CD4-positive, alpha-beta memory T cell (primary cell): ENCODE measurements around the gene PARD3B. TPM values are rescaled to one million over a fixed set of nuclear protein-coding genes. Genes with fewer than 3 reads are reported as not detected.

Experiments
- CTCF ChIA-PET: fragments of 350-600 bp; sonication (Branson Sonifier 250); formaldehyde crosslinking; loops from one replicate; lab custom pipeline; 2021; ENCODE audit warnings: inconsistent platforms; ENCODE audit not compliant: partially characterized antibody; lab: Charles Lee
- POLR2A ChIA-PET: fragments of 350-600 bp; sonication (Branson Sonifier 250); formaldehyde crosslinking; loops from one replicate; lab custom pipeline; 2021; ENCODE audit not compliant: partially characterized antibody; lab: Charles Lee
- DNase-seq, 5 donors: peaks; one replicate each; pipeline versions ENCODE4 v3.0.0 to v3.0.0-alpha.2; 2020 to 2022; ENCODE audit warnings: mixed read lengths in 1 of 5
- H3K27ac ChIP-seq: one replicate; pipeline ENCODE4 v1.7.0; 2013; ENCODE audit warnings: low read depth, low read length
- H3K27me3 ChIP-seq: 2 replicates; pipeline ENCODE4 v1.7.0; 2013; ENCODE audit warnings: mild to moderate bottlenecking, low read length, moderate library complexity; ENCODE audit not compliant: insufficient read depth
- H3K36me3 ChIP-seq: 2 replicates; pipeline ENCODE4 v1.7.0; 2013; ENCODE audit warnings: mild to moderate bottlenecking, low read length, moderate library complexity; ENCODE audit not compliant: insufficient read depth
- H3K4me1 ChIP-seq: 2 replicates; pipeline ENCODE4 v1.7.0; 2013; ENCODE audit warnings: mild to moderate bottlenecking, low read length, moderate library complexity; ENCODE audit not compliant: insufficient read depth
- H3K4me3 ChIP-seq, 2 donors: one replicate each; pipeline ENCODE4 v1.7.0; 2013; ENCODE audit warnings: low read length in 2 of 2, mild to moderate bottlenecking in 1 of 2
- H3K9me3 ChIP-seq, 2 donors: one replicate each; pipeline ENCODE4 v1.7.0; 2013; ENCODE audit warnings: low read length in 2 of 2, control low read depth in 1 of 2; ENCODE audit not compliant: control insufficient read depth in 1 of 2
- H3K27ac Mint-ChIP-seq, 7 donors: one replicate each; pipeline ENCODE4 v1.8.0; 2020 to 2021; ENCODE audit warnings: mixed read lengths in 7 of 7, mild to moderate bottlenecking in 6 of 7, inconsistent platforms in 3 of 7, moderate library complexity in 3 of 7
- H3K27me3 Mint-ChIP-seq, 2 donors: one replicate each; pipeline ENCODE4 v1.8.0; 2020 to 2021; ENCODE audit warnings: mixed read lengths in 2 of 2
- H3K36me3 Mint-ChIP-seq, 2 donors: one replicate each; pipeline ENCODE4 v1.8.0; 2020 to 2021; ENCODE audit warnings: mixed read lengths in 2 of 2, inconsistent platforms in 1 of 2, mild to moderate bottlenecking in 1 of 2
- H3K4me1 Mint-ChIP-seq, 4 donors: one replicate each; pipeline ENCODE4 v1.8.0; 2020 to 2021; ENCODE audit warnings: mixed read lengths in 4 of 4, mild to moderate bottlenecking in 1 of 4
- H3K4me3 Mint-ChIP-seq, 8 donors: one replicate each; pipeline ENCODE4 v1.8.0; 2020 to 2021; ENCODE audit warnings: mixed read lengths in 8 of 8, mild to moderate bottlenecking in 7 of 8, moderate library complexity in 6 of 8, inconsistent platforms in 3 of 8
- H3K9me3 Mint-ChIP-seq, 8 donors: one replicate each; pipeline ENCODE4 v1.8.0; 2020 to 2021; ENCODE audit warnings: mixed read lengths in 8 of 8, mild to moderate bottlenecking in 5 of 8, inconsistent platforms in 3 of 8, moderate library complexity in 1 of 8
- intact Hi-C: fragments of 100-400 bp; cut with micrococcal nuclease; formaldehyde crosslinking; loops from one replicate; pipeline ENCODE4 v1.15.1; 2023
- polyA plus RNA-seq, 2 donors: library from polyadenylated mRNA; unstranded; fragments of 300-500 nt; fragmentation: Illumina TruSeq; gene quantifications; one replicate each; pipeline ENCODE4 v1.2.3, GENCODE V29; 2021
- total RNA-seq, 2 experiments: library from RNA; stranded (reverse); gene quantifications; one replicate each; pipeline ENCODE4 v1.2.3, GENCODE V29; 2021

The PARD3B gene
- 1 to 10 TPM; 1.2 to 1.3 TPM for total RNA-seq
- under 1 TPM in 1 of 2 donors, not detected in 1; 0.44 TPM for polyA plus RNA-seq

GRCh38 chr2:204544961-204545860, at the start of gene PARD3B:
PARD3B (plus strand) TSS chr2:204545475; CDS start chr2:204546000, 525 bp downstream.
- H3K4me3 Mint-ChIP-seq, result peak within 1 kb of the TSS; percentile 85 to 94 (median 89)
- peak within 1 kb of the TSS in 2 of 7 donors; percentile 57 to 72 for H3K27ac Mint-ChIP-seq
- peaks cover 25 to 28% of the 10 kb centered on the region in 2 donors for H3K27me3 Mint-ChIP-seq
- peaks cover 9% of the 10 kb centered on the region for H3K4me1 ChIP-seq
- H3K9me3 Mint-ChIP-seq, result peaks cover 0 to 3% (median 0%) of the 10 kb centered on the region in 8 donors
- H3K27me3 ChIP-seq, result peaks cover 7% of the 10 kb centered on the region
- peak in 4 of 5 donors; percentile 12 to 27 (median 21) for DNase-seq
- H3K4me3 ChIP-seq, result peak within 1 kb of the TSS in 1 of 2 donors; percentile 38
- H3K36me3 Mint-ChIP-seq, result peaks cover 0 to 1% of the 10 kb centered on the region in 2 donors
- no peak within 1 kb of the TSS for H3K27ac ChIP-seq
- no peaks in the 10 kb centered on the region for H3K36me3 ChIP-seq
- no peaks in the 10 kb centered on the region for H3K9me3 ChIP-seq
- intact Hi-C loops, result loop anchor here (10.0 kb wide), 1 partner anchor 1130 kb away; no protein-coding TSS in a partner anchor
- H3K4me1 Mint-ChIP-seq, result peaks cover 10 to 16% (median 14%) of the 10 kb centered on the region in 4 donors
- ChIA-PET CTCF (interaction anchor here (1.1 kb wide), 1 partner anchor 47 kb away, joined by 3 read pairs; no protein-coding TSS in a partner anchor), POLR2A (no interaction called here)

DNA sequence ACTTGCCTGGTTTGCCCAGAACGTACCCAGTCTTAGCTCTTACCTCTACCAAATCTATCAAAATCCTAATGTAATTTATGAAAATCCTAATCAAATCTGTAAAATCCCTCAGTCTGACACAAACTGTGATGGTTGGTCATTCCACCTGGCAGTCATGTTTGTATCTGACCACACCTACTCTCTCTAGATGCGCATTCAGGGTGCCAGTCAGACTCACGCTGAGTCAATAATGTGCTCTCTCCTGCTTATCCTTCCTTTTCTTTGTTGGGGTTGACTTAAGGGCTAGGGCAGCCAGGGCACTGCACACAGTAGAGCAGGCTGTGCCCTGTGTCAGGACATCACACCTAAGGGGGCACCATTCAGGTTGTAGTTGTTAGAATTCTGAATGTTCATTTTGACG, 48.5 kb upstream of the PARD3B start:
- Histone ChIP-seq H3K36me3 (no peaks in the 10 kb centered on the region), H3K4me3 (no peak overlapping the region), H3K4me1 (no peaks in the 10 kb centered on the region), H3K27me3 (no peaks in the 10 kb centered on the region), H3K27ac (no peak overlapping the region), H3K9me3 (no peaks in the 10 kb centered on the region)
- Mint-ChIP-seq H3K9me3 (no peaks in the 10 kb centered on the region), H3K4me3 (no peak overlapping the region), H3K4me1 (no peaks in the 10 kb centered on the region), H3K36me3 (no peaks in the 10 kb centered on the region), H3K27me3 (peaks cover 4 to 8% of the 10 kb centered on the region in 2 donors), H3K27ac (no peak overlapping the region)
- DNase-seq, result no peak
- ChIA-PET POLR2A (no interaction called here), CTCF (interaction anchor here (0.5 kb wide), 1 partner anchor 1602 kb away, joined by 3 read pairs; no protein-coding TSS in a partner anchor)
- intact Hi-C loops, result no loop called here

DNA sequence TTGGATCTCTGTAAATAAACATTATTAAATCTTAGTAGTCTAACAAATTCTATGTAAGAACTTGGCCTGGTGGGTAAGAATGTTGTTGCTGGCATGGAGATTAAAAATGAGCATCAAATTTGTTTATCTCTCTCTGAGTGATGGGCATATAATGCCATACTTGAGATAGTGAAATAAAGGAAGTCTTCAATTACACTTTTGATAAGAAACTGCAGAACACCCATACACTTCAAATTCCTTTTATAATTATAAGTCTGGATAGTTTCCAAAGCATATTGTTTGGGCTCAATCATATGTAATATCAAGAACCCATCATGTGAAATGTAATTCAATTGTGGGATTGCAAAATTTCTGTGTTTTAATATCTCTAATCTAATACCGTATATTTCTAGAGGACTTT, 47.4 kb upstream of the PARD3B start:
- Histone ChIP-seq H3K27ac (no peak overlapping the region), H3K4me3 (no peak overlapping the region), H3K4me1 (no peaks in the 10 kb centered on the region), H3K36me3 (no peaks in the 10 kb centered on the region), H3K9me3 (no peaks in the 10 kb centered on the region), H3K27me3 (no peaks in the 10 kb centered on the region)
- H3K36me3 Mint-ChIP-seq, result no peaks in the 10 kb centered on the region
- CTCF ChIA-PET, result no interaction called here
- no peak overlapping the region for H3K4me3 Mint-ChIP-seq
- H3K9me3 Mint-ChIP-seq, result no peaks in the 10 kb centered on the region
- no peak overlapping the region for H3K27ac Mint-ChIP-seq
- H3K27me3 Mint-ChIP-seq, result peaks cover 4 to 8% of the 10 kb centered on the region in 2 donors
- no peak for DNase-seq
- intact Hi-C loops, result no loop called here
- H3K4me1 Mint-ChIP-seq, result no peaks in the 10 kb centered on the region
- POLR2A ChIA-PET, result no interaction called here

GRCh38 chr2:204498291-204498690, 47.0 kb upstream of the PARD3B start:
- H3K4me1 ChIP-seq, result no peaks in the 10 kb centered on the region
- no peaks in the 10 kb centered on the region for H3K36me3 ChIP-seq
- Mint-ChIP-seq H3K9me3 (no peaks in the 10 kb centered on the region), H3K36me3 (no peaks in the 10 kb centered on the region), H3K4me3 (no peak overlapping the region), H3K27me3 (peaks cover 4 to 8% of the 10 kb centered on the region in 2 donors), H3K4me1 (no peaks in the 10 kb centered on the region), H3K27ac (no peak overlapping the region)
- no peak for DNase-seq
- POLR2A ChIA-PET, result no interaction called here
- CTCF ChIA-PET, result no interaction called here
- no peak overlapping the region for H3K27ac ChIP-seq
- H3K4me3 ChIP-seq, result no peak overlapping the region
- H3K9me3 ChIP-seq, result no peaks in the 10 kb centered on the region
- H3K27me3 ChIP-seq, result no peaks in the 10 kb centered on the region
- intact Hi-C loops, result no loop called here

- DNase-seq, result no peak
- Histone ChIP-seq H3K4me3 (no peak overlapping the region), H3K27ac (no peak overlapping the region), H3K9me3 (no peaks in the 10 kb centered on the region), H3K27me3 (no peaks in the 10 kb centered on the region), H3K4me1 (no peaks in the 10 kb centered on the region), H3K36me3 (no peaks in the 10 kb centered on the region)
- ChIA-PET CTCF (no interaction called here), POLR2A (no interaction called here)
- intact Hi-C loops, result no loop called here
- Mint-ChIP-seq H3K9me3 (no peaks in the 10 kb centered on the region), H3K36me3 (no peaks in the 10 kb centered on the region), H3K4me3 (no peak overlapping the region), H3K27ac (no peak overlapping the region), H3K27me3 (peaks cover 0 to 2% of the 10 kb centered on the region in 2 donors), H3K4me1 (no peaks in the 10 kb centered on the region)
Measured at GRCh38 chr2:204503869-204504268, 41.4 kb upstream of the PARD3B start.

GRCh38 chr2:204504594-204504993, 40.7 kb upstream of the PARD3B start:
- Histone ChIP-seq H3K4me1 (no peaks in the 10 kb centered on the region), H3K27ac (no peak overlapping the region), H3K9me3 (no peaks in the 10 kb centered on the region), H3K27me3 (no peaks in the 10 kb centered on the region), H3K36me3 (no peaks in the 10 kb centered on the region), H3K4me3 (no peak overlapping the region)
- H3K27me3 Mint-ChIP-seq, result peaks cover 0 to 2% of the 10 kb centered on the region in 2 donors
- CTCF ChIA-PET, result interaction anchor here (1.2 kb wide), 1 partner anchor 11 kb away, joined by 4 read pairs; no protein-coding TSS in a partner anchor
- POLR2A ChIA-PET, result no interaction called here
- H3K9me3 Mint-ChIP-seq, result no peaks in the 10 kb centered on the region
- H3K4me1 Mint-ChIP-seq, result no peaks in the 10 kb centered on the region
- H3K27ac Mint-ChIP-seq, result no peak overlapping the region
- no peak overlapping the region for H3K4me3 Mint-ChIP-seq
- no peak for DNase-seq
- no peaks in the 10 kb centered on the region for H3K36me3 Mint-ChIP-seq
- intact Hi-C loops, result no loop called here

DNA sequence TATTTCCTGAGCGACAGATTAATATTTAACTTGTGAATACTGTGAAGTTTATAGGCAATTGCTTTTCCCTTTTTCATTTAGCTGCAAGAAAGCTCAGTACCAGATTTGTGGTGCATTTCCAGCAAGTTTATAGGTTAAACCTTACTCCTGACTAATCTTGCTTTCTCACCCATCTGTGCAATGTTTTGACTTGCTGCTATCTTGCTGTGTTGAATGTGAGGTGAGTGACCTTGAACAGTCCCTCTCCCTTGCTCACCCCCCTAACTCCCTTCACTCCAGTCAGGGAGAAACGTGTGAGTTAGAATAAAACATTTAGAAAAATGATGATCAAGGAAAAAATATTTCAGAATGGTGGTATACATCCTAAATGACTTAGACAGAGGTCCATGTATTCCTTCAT, 39.8 kb upstream of the PARD3B start:
- ChIA-PET POLR2A (no interaction called here), CTCF (interaction anchor here (1.2 kb wide), 1 partner anchor 10 kb away, joined by 4 read pairs; no protein-coding TSS in a partner anchor)
- no peaks in the 10 kb centered on the region for H3K4me1 ChIP-seq
- Mint-ChIP-seq H3K36me3 (no peaks in the 10 kb centered on the region), H3K9me3 (no peaks in the 10 kb centered on the region), H3K27ac (no peak overlapping the region), H3K4me1 (no peaks in the 10 kb centered on the region), H3K27me3 (no peaks in the 10 kb centered on the region), H3K4me3 (no peak overlapping the region)
- H3K36me3 ChIP-seq, result no peaks in the 10 kb centered on the region
- H3K4me3 ChIP-seq, result no peak overlapping the region
- intact Hi-C loops, result no loop called here
- no peaks in the 10 kb centered on the region for H3K27me3 ChIP-seq
- no peak for DNase-seq
- no peaks in the 10 kb centered on the region for H3K9me3 ChIP-seq
- no peak overlapping the region for H3K27ac ChIP-seq
